SH-SY5Y (cell line): Measurements from ENCODE around the gene TMEM127.

Experiments used
- GATA2 ChIP-seq: IDR thresholded peaks from 2 replicates; pipeline ENCODE4 v1.6.1; 2011; ENCODE audit warnings: mild to moderate bottlenecking, low read depth, low read length
- GATA3 ChIP-seq: IDR thresholded peaks from 2 replicates; pipeline ENCODE4 v1.6.1; 2011; ENCODE audit warnings: low read depth, mild to moderate bottlenecking, low read length, moderate library complexity

GRCh38 chr2:96248624-96249023 lies 17.2 kb downstream of the TMEM127 start:
- TF ChIP-seq GATA3 (no peak), GATA2 (no peak)
